ENCODE data around the gene ARSK.

DNA sequence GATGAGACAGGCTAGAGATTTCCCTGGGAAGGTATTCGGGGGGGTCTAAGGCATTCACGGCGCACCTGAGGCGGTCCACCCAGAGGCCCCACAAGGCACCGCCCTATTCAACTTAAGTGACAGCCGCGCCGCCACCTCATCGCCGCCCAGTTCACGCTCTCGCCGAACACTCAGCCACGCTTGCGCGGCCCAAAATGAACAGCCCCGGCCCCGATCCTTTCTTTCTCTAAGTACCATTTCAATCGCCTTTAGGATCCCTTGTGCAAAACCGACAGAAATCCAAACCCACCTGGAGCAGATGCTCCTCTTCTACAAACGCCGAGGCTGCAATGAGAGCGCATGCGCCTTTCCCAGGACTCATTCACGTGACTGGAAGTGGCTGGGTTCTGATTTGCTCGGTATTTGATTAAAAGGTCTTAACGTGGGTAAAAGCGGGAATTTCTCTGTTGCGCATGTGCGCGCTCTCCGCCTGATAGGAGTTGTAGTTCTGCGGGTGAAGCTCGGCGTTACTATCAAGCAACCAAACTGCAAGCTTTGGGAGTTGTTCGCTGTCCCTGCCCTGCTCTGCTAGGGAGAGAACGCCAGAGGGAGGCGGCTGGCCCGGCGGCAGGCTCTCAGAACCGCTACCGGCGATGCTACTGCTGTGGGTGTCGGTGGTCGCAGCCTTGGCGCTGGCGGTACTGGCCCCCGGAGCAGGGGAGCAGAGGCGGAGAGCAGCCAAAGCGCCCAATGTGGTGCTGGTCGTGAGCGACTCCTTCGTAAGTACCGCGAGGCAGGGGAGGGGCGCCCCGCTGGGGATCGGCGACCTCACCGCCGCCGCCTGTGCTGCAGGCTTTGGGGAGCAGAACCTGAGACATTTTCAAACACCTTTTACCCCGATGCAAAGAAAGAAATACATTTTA lies at the start of gene ARSK, which contains the start of gene SKIC3:
- peak; percentile 16 to 34 (median 34) for TF ChIP-seq CTCF (IDR thresholded peaks at IDR 0.05)
- peak; percentile 96 for TF ChIP-seq POLR2A (IDR thresholded peaks at IDR 0.05)

Measured in right lobe of liver (tissue), 4 donors.